ENCODE measurements around the gene CENPP.

The CENPP gene

GRCh38 chr9:92483627-92484545 lies 158.1 kb downstream of the CENPP start:
- TF ChIP-seq CTCF (IDR thresholded peaks at IDR 0.05) = no peak

- no peak for TF ChIP-seq CTCF (IDR thresholded peaks at IDR 0.05)
These were observed 158.8 kb downstream of the CENPP start for GRCh38 chr9:92484563-92484962.

- TF ChIP-seq CTCF (IDR thresholded peaks at IDR 0.05) = no peak
These were observed 160.6 kb downstream of the CENPP start for GRCh38 chr9:92486371-92486770.

GRCh38 chr9:92488681-92489550 lies 163.2 kb downstream of the CENPP start:
- TF ChIP-seq CTCF (IDR thresholded peaks at IDR 0.05) = no peak

- no peak for TF ChIP-seq CTCF (IDR thresholded peaks at IDR 0.05)
These were observed 167.1 kb downstream of the CENPP start for GRCh38 chr9:92492781-92493401.

GRCh38 chr9:92493749-92494387 lies 168.1 kb downstream of the CENPP start:
- TF ChIP-seq CTCF (IDR thresholded peaks at IDR 0.05) = no peak

- TF ChIP-seq CTCF (IDR thresholded peaks at IDR 0.05) = no peak
These were observed 169.1 kb downstream of the CENPP start for GRCh38 chr9:92494856-92495255.
